SJCRH30 (cell line): Measurements from ENCODE around the gene ANKFY1. TPM values are rescaled to one million over a fixed set of nuclear protein-coding genes. Genes with fewer than 3 reads are reported as not detected.

Experiments
- DNase-seq, 2 experiments: peaks; one replicate each; pipeline ENCODE4 v3.0.0-alpha.2; 2015 to 2020
- H3K27ac ChIP-seq: fragments of 250-450 bp; sonication (Bioruptor Pico); 2 replicates; pipeline ENCODE4 v1.5.1; 2020; ENCODE audit warnings: mild to moderate bottlenecking, moderate library complexity
- H3K27me3 ChIP-seq: fragments of 250-450 bp; sonication (Bioruptor Pico); 2 replicates; pipeline ENCODE4 v1.5.1; 2020; ENCODE audit warnings: mild to moderate bottlenecking, moderate library complexity
- H3K36me3 ChIP-seq: fragments of 250-450 bp; sonication (Bioruptor Pico); 2 replicates; pipeline ENCODE4 v1.5.1; 2020; ENCODE audit warnings: mild to moderate bottlenecking, moderate library complexity
- H3K4me1 ChIP-seq: fragments of 250-450 bp; sonication (Bioruptor Pico); 2 replicates; pipeline ENCODE4 v1.5.1; 2020; ENCODE audit warnings: mild to moderate bottlenecking, moderate library complexity
- H3K4me3 ChIP-seq: fragments of 250-450 bp; sonication (Bioruptor Pico); 2 replicates; pipeline ENCODE4 v1.5.1; 2020; ENCODE audit warnings: mild to moderate bottlenecking, moderate library complexity
- H3K9me3 ChIP-seq: fragments of 250-450 bp; sonication (Bioruptor Pico); replicated peaks from 2 replicates; pipeline ENCODE4 v1.5.1; 2020; ENCODE audit warnings: mild to moderate bottlenecking, moderate library complexity
- total RNA-seq: library from RNA; depleted of rRNA; stranded (reverse); fragments of >200 nt; shearing (Covaris generic); gene quantifications from 2 replicates; pipeline ENCODE4 v1.2.3, GENCODE V29; 2014

The ANKFY1 gene
- total RNA-seq, 1 experiment from 2014 or later, result 18.0 TPM

DNA sequence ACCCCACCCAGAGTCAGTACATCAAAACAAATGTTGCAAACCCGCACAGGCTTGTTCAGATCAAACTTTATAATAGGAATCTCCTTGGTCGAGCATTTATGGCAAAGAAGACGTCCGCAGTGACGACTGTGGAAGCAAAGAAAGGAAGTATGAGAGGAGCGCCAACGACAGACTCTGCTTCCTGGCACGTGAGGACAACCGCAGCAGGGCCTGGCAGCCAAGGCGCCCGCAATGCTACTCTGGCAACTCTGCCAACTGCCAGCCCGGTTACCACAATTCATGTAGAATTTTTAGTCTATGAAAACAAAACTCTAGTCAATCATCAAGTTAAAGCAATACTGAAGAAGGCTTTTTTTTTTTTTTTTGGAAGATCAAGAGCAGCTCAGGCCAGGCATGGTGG lies 96.0 kb downstream of the ANKFY1 start:
- H3K27ac ChIP-seq, result no peak overlapping the region
- no peaks in the 10 kb centered on the region for H3K9me3 ChIP-seq
- H3K4me1 ChIP-seq, result peaks cover 7% of the 10 kb centered on the region
- peaks cover 13% of the 10 kb centered on the region for H3K36me3 ChIP-seq
- DNase-seq, result no peak
- no peak overlapping the region for H3K4me3 ChIP-seq
- H3K27me3 ChIP-seq, result no peaks in the 10 kb centered on the region

DNA sequence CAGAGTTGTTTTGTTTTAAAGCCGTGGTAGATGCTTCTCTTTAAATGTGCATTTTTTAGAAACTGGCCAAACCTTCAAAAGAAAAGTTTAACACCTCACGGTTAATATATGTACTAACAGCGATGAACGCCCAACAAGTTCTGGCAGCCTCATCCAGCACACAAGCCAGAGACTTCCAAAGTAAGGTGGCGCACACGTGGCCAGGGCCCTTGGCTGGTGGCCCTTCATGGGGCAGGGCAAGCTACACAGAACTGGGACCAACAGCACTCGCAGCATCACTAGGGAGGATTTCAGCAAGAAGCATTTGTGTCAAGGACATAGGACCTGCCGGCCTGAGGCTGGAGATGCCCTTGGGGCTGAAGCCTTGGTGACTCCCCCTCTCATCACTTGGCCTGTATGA lies 97.4 kb downstream of the ANKFY1 start:
- Histone ChIP-seq H3K36me3 (peaks cover 7% of the 10 kb centered on the region; the same call in 1 of the 2 replicates), H3K9me3 (no peaks in the 10 kb centered on the region)

DNA sequence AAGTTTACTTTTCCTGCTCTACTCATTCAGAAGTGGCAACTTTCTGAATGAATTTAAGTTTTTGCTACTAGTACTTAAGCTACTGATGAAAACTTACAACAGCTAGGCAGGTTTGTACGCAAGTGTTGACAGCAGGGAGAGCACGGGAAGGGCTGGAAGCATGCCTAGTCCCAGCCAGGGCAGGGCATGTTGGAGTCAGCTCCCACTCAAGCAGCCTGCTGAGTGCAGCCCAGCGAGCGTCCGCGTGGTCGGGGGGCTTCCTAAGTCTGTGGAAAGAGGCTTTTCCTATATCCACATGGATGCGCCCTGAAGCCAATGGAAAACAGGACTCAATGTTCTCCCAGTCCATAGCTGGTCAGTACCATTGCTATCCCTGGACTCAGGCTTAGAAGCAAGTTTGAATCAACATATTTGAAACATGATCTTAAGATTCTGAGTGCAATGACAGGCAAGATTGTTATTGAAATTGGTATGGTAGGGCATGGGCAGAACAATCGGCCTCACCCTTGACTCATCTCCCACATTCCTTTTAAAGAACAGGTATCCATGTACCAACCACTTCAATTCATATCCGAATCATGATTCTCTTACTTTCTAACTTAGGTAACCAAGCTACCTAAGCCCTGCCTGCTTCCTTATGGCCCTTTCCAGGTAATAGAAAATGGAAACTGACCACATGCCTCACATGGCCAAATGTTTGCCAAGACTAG lies 98.3 kb downstream of the ANKFY1 start:
- Histone ChIP-seq H3K27ac (no peak overlapping the region), H3K9me3 (no peaks in the 10 kb centered on the region), H3K36me3 (peaks cover 7% of the 10 kb centered on the region; the same call in 1 of the 2 replicates), H3K4me1 (peaks cover 22% of the 10 kb centered on the region), H3K27me3 (no peaks in the 10 kb centered on the region), H3K4me3 (no peak overlapping the region)
- no peak for DNase-seq

More for the DNA sequence above, 97.4 kb downstream of the ANKFY1 start:
- H3K4me3 ChIP-seq, result no peak overlapping the region
- H3K27ac ChIP-seq, result no peak overlapping the region
- peaks cover 20% of the 10 kb centered on the region for H3K4me1 ChIP-seq
- DNase-seq, result no peak
- H3K27me3 ChIP-seq, result no peaks in the 10 kb centered on the region

DNA sequence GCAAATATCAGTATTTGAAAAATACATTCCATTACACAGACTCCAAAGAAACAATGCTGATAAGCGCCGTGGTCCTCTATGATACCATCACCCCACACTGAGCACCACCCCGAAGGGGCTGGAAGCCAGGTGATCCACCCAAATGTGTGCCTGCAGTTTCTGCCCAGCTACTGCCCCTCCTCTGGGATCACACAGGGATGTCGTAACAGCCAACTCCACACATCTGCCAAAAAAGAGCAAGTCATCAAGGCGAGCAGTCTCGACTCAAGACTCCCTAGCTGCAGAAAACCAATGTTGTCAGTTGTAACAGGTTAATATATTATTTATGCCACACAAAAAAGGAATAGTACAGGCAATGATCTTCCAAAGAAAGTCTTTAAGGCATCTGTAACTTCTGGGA lies 99.8 kb downstream of the ANKFY1 start:
- Histone ChIP-seq H3K9me3 (no peaks in the 10 kb centered on the region), H3K4me3 (no peak overlapping the region), H3K27ac (no peak overlapping the region), H3K4me1 (peaks cover 22% of the 10 kb centered on the region), H3K27me3 (no peaks in the 10 kb centered on the region), H3K36me3 (peaks cover 4% of the 10 kb centered on the region; the same call in 1 of the 2 replicates)
- DNase-seq, result no peak

DNA sequence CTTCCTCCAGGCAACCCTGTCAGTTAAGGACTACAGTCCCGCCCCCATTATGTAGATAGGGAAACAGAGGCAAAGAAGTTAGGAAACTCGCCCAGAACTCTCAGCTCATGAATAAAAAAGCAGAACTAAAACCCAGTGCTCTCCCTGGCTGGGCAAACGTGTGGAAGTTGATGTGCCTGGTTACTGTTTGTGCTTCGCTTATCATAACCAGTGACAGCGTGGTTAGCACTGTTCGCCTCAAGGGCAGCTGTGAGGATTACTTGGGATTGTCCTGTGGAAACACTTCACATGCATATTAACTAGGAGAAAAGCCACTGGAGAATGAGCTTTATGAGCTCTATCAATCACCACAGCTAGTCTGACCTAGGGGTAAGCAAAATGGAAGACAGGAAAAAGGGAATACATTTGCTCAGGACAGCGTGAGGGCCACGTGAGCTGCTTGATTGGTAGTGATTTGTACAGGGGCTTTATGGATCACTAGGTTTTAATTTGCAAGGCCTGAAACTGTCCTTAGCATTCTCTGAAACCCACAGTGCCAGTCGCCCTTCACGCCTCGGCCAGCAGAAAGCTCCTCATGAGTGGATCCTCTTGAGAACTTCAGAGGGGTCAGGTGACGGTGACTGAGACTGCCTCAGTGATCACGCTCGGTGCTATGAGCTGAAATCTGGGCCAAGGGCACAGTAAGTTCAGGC lies 100.9 kb downstream of the ANKFY1 start:
- Histone ChIP-seq H3K27me3 (no peaks in the 10 kb centered on the region), H3K4me3 (no peak overlapping the region), H3K4me1 (peaks cover 22% of the 10 kb centered on the region), H3K9me3 (no peaks in the 10 kb centered on the region), H3K27ac (peak overlapping the region; percentile 38), H3K36me3 (peaks cover 4% of the 10 kb centered on the region; the same call in 1 of the 2 replicates)
- DNase-seq, result peak; percentile 57 to 76

DNA sequence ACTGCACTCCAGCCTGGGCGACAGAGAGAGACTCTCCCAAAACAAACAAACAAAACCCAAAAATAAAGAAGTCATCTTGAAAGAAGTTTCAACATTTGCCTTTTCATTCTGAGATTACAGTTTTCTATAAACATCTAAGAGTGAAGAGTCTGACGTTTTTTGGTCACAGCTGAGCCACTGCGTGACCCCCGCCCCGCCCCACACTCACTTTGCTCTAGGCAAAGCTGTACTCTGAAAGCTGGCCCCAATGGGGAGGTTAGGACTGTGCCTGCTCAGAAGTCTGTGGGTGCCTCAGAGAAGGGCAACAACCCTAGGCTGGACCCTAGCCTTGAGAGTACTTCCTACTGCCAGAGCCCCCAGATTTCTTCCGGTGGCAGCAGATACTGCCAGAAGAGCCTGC lies 101.5 kb downstream of the ANKFY1 start:
- Histone ChIP-seq H3K9me3 (no peaks in the 10 kb centered on the region), H3K36me3 (peaks cover 4% of the 10 kb centered on the region; the same call in 1 of the 2 replicates), H3K4me1 (peaks cover 22% of the 10 kb centered on the region), H3K27ac (no peak overlapping the region; the same call in 1 of the 2 replicates), H3K4me3 (no peak overlapping the region), H3K27me3 (no peaks in the 10 kb centered on the region)
- DNase-seq, result no peak

DNA sequence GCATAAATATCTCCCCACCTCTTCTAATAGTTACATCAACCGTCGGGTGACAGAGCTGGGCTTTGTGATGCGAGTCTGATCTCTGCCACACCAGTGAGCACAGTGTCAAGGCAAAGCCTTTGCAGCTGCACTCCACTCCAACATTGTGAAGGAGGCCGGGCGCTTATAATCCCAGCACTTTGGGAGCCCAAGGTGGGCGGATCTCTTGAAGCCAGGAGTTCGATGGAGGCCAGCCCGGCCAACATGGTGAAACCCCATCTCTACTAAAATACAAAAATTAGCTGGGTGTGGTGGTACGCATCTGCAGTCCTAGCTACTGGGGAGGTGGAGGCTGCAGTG lies 101.8 kb downstream of the ANKFY1 start:
- Histone ChIP-seq H3K27me3 (no peaks in the 10 kb centered on the region), H3K4me1 (peaks cover 22% of the 10 kb centered on the region), H3K9me3 (no peaks in the 10 kb centered on the region), H3K36me3 (peaks cover 4% of the 10 kb centered on the region; the same call in 1 of the 2 replicates), H3K27ac (peak overlapping the region; percentile 28; the same call in 1 of the 2 replicates), H3K4me3 (no peak overlapping the region)
- peak in 1 of 2 experiments; percentile 24 for DNase-seq

DNA sequence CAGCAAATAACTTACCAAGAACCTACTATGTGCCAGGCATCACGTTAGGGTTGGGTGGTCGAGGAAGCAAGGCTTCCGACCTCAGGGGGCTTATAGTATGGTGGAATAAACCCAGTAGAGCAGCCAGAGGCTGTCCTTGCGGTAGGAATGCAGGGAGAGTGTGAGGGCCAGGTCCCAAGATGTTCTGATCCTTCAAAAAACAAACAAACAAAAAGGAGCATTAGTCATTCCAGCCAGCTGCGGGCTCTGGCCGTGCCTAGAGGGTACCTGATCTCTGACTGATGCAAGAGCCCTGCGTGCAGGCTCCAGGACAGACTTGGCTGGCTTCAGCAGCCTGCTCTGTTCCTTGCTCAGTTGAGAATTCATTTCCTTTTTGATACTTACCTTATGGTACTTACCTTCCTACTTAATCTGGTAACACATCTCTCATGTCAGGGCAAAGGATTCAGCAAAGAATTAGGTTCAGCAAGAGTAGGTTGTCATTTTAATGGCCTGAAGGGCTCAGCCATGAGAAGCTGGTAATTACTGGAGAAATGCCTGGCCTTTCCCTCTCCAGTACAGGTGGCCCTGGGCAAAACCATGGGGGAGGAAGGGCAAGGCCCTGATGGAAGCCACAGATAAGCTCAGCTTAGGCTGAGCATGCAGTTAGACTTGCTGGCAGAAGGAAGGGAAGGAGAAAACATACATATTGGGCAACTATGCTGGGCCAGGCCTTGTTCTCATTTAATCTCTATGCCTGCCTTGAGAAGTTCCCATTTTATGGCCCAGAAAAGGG lies 102.4 kb downstream of the ANKFY1 start:
- H3K9me3 ChIP-seq, result no peaks in the 10 kb centered on the region
- peak; percentile 63 to 66 for DNase-seq
- H3K27ac ChIP-seq, result peak overlapping the region; percentile 28
- no peak overlapping the region for H3K4me3 ChIP-seq
- H3K36me3 ChIP-seq, result peaks cover 4% of the 10 kb centered on the region; the same call in 1 of the 2 replicates
- H3K27me3 ChIP-seq, result no peaks in the 10 kb centered on the region
- peaks cover 22% of the 10 kb centered on the region for H3K4me1 ChIP-seq

DNA sequence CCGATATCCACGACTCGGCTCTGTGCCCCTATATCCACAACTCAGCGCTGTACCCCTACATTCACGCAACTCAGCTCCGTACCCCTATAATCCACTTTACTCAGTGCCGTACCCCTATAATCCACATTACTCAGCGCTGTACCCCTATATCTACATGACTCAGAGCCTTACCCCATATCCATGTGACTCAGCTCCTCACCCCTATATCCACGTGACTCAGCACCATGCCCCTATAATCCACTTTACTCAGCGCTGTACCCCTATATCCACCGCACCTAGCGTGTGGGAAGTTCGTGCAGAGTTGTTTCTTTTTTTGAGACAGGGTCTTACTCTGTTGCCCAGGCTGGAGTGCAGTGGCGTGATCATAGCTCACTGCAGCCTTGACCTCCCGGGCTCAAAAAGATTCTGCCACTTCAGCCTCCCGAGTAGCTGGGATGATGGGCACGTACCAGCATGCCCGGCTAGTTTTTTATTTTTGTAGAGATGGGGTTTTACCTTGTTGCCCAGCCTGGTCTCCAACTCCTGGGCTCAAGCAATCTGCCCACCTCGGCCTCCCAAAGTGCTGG lies 103.4 kb downstream of the ANKFY1 start:
- no peaks in the 10 kb centered on the region for H3K36me3 ChIP-seq
- H3K27me3 ChIP-seq, result no peaks in the 10 kb centered on the region
- peaks cover 22% of the 10 kb centered on the region for H3K4me1 ChIP-seq
- no peak for DNase-seq
- H3K4me3 ChIP-seq, result no peak overlapping the region
- H3K27ac ChIP-seq, result no peak overlapping the region
- H3K9me3 ChIP-seq, result no peaks in the 10 kb centered on the region

DNA sequence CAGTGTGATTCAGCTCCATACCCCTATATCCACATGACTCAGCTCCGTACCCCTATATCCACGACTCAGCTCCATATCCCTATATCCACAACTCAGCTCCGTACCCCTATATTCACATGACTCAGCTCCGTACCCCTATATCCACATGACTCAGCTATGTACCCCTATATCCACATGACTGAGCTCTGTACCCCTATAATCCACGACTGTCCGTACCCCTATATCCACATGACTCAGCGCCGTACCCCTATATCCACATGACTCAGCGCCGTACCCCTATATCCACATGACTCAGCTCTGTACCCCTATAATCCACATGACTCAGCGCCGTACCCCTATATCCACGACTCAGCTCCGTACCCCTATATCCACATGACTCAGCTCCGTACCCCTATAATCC lies 104.0 kb downstream of the ANKFY1 start:
- peaks cover 22% of the 10 kb centered on the region for H3K4me1 ChIP-seq
- H3K9me3 ChIP-seq, result no peaks in the 10 kb centered on the region
- no peaks in the 10 kb centered on the region for H3K36me3 ChIP-seq
- DNase-seq, result no peak
- no peak overlapping the region for H3K27ac ChIP-seq
- no peaks in the 10 kb centered on the region for H3K27me3 ChIP-seq
- no peak overlapping the region for H3K4me3 ChIP-seq

DNA sequence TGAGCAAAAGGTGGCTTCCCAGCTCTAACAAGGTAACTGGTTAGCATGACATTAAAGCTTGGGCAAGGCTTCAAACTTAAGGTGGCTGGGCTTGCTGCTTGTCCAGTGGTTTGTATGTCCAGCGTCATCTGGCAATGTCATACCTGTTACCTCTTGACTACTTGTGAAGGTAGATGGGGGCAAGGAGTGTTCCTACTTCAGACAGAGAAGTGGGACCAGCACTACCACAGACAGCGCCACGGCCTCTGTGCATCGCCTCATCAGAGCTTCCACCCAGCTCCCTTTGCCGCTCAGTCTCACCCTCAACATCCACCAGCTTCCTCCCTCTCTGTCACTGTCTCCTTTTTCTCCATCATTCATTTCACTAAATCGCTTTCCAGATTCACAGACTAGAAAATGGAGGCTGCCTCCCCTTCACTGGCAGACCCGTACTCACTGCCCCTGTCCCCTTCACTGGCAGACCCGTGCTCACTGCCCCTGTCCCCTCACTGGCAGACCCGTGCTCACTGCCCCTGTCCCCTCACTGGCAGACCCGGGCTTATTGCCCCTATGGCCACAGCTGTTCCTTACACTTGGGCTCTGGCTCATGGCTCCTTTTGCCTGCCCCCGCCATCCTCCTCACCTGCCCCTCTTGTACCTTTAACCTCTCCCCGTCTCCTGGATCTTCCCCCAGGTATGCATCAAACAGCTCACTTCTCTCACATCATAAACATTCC lies 106.0 kb downstream of the ANKFY1 start:
- Histone ChIP-seq H3K9me3 (no peaks in the 10 kb centered on the region), H3K4me1 (peaks cover 15% of the 10 kb centered on the region), H3K36me3 (no peaks in the 10 kb centered on the region), H3K27ac (no peak overlapping the region), H3K27me3 (no peaks in the 10 kb centered on the region), H3K4me3 (no peak overlapping the region)
- no peak for DNase-seq

DNA sequence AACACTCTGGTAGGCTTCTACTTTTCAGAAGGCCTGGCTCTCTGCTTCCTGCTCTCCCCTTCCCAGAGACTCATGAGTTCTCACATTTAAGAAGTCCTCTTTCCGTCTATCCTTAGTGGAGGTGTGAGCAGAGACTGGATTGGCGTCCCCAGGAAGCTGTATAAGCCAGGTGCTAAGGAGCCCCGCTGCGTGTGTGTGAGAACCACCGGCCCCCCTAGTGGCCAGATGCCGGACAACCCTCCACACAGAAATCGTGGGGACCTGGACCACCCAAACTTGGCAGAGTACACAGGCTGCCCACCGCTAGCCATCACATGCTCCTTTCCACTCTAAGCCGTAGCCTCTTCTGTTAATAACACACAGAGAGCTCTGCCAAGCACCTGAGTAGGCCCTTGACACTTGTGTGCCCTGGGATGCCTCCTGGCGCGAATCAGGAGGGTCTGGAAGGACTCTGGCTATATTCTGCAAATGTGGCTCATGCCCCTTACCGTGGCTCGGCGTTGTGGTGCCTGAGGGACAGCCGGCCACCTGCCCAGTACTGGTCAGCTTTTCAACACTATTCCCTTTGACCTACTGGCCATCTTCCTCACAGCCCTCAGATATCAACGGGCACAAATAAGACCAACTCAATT lies 106.9 kb downstream of the ANKFY1 start:
- no peaks in the 10 kb centered on the region for H3K9me3 ChIP-seq
- peaks cover 6% of the 10 kb centered on the region for H3K4me1 ChIP-seq
- no peak overlapping the region for H3K27ac ChIP-seq
- peak in 1 of 2 experiments; percentile 15 for DNase-seq
- no peaks in the 10 kb centered on the region for H3K27me3 ChIP-seq
- H3K4me3 ChIP-seq, result no peak overlapping the region
- H3K36me3 ChIP-seq, result no peaks in the 10 kb centered on the region

DNA sequence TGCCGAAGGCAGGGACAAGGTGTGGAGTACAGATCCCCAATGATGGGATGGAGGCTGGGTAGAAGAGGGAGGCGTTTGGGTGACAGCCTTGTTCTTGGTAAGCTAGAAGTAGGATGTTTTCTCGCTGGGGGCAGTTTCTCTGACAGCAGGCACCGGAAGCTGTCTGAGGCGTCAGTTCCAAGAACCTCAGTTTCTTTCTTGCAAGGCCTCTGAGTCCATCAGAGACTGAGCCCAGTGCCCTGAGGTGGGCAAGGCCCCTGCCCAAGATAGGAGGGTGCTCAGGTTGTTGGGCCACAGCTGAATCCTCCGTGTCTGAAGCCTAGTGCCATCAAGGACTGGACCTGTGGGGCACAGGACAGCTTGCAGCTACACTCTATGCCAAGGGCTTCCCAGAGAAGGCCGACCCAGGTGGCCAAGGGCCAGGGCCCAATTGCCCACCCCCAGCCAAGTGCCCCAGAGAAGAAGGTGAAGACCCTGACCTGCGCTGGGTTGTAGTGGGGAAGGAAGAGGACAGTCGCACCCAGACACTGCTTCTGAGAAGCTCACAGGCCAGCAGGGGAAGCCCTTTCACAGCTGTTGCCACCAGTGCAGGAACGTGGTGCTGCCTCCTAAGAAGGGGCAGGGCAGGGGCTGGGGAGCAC lies 107.7 kb downstream of the ANKFY1 start:
- Histone ChIP-seq H3K4me1 (no peaks in the 10 kb centered on the region), H3K9me3 (no peaks in the 10 kb centered on the region), H3K27me3 (no peaks in the 10 kb centered on the region), H3K27ac (no peak overlapping the region), H3K4me3 (no peak overlapping the region), H3K36me3 (no peaks in the 10 kb centered on the region)
- DNase-seq, result no peak
